Stimulated activated CD4-positive, alpha-beta T cell treated with anti-CD3 and anti-CD28 coated beads, TNF-alpha, amount 100 ng/mL, for 4 hours (primary cell): ENCODE results near the gene RNF225.
"Not testable (repeated sequence)": the region's sequence is repeated elsewhere in the genome, so short reads cannot be mapped to it uniquely, and the experiment has no call there.

Experiments used
- DNase-seq, 3 experiments: peaks; one replicate each; pipeline ENCODE4 v3.0.0-alpha.2; 2020; ENCODE audit warnings: low read depth in 3 of 3

RNF225 gene

DNA sequence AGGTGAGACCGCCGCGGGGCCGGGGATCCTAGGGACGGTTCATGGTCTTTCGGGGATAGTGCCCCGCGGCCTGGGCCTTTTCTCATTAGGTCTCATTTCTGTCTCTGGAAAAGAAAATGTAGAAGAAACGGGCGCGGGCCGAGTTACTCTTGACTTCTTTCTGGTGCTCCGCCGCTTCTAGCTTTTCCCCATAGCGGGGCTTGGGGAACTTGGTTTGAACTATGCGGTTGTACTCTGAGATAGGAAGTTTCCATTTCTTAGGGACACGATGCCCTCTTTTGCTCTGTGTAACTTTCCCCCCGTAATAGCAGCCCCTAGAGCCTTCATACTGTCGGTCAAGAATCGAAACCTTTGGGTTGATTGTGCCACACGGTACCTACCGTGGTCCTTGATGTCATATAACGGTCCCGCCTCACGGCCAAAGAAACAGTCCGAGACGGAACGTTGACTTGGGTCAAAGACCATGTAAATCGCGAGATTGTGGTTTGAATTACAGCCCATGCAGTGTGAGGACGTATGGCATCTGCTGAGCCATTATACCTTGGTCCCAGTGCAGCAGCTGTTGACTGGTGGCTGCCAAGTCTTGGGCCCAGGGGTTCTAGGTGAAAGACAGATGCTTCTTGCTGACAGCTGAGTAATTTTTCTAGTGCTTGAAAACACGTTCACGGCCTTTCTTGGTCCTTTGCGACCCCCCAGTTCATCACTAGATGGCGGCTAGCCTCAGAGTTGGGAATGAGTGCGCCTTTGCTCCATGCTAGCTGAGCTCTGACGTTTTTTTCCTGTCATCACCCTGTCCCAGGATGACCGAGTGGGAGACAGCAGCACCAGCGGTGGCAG, 7.9 kb upstream of the RNF225 start:
- DNase-seq, result no peak

- DNase-seq, result no peak
Measured at GRCh38 chr19:58388175-58388526, 7.3 kb upstream of the RNF225 start.

DNA sequence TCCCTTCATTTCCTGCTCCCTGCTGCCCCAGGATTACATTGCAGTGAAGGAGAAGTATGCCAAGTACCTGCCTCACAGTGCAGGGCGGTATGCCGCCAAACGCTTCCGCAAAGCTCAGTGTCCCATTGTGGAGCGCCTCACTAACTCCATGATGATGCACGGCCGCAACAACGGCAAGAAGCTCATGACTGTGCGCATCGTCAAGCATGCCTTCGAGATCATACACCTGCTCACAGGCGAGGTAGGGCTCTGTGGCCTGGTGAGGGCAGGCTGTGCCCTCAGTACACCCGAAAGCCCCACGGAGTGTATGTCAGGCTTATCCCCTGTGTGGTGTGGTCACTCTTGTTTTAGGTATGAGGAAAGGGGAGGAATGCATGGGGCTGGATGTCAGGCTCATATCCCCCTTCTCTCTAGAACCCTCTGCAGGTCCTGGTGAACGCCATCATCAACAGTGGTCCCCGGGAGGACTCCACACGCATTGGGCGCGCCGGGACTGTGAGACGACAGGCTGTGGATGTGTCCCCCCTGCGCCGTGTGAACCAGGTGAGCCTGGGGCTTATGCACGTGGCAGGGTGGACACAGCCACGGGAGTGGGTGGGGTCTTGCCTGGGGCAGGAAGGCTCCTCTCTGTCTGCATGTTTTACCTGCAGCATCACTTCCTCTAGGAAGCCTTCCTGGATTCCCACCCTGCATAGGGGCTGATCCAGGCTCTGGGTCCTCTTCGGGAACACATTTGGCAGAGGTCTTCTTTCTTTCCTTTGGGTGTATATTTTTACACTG, 2.3 kb upstream of the RNF225 start:
- DNase-seq, result no peak

DNA sequence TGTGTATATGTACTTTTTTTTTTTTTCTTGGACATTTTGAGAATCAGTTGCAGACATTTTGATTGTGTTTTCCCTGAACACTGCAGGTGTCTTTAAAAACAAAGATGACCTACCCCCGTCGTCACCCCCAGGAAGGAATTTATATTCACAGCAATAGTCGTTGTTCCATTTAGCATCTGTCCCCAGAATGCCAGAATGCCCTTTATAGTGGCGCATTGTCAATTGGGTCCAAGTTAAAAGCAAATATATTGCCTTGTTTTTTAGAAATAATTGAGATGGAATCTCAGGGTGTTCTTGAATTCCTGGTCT, 1.8 kb upstream of the RNF225 start:
- no peak for DNase-seq

DNA sequence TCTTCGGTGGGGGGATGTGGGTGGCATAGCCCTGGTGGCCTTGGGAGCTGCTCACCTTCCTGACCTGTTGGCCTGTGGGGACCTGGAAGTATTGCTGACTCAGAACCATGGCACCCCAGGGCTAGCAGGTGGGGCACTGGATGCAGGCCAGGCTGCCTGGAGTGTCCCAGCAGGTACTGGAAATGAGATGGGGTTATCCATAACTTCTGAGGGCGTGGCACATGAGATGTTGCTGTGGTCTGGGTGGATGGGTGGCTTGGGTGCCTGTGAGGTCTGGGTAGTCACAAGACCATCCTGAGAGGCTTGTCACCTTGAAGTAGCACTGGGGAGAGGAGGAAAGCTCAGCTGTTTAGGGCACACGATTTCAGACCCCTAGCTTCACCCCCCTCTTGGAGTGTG, 636 bp upstream of the RNF225 start:
- no peak for DNase-seq

DNA sequence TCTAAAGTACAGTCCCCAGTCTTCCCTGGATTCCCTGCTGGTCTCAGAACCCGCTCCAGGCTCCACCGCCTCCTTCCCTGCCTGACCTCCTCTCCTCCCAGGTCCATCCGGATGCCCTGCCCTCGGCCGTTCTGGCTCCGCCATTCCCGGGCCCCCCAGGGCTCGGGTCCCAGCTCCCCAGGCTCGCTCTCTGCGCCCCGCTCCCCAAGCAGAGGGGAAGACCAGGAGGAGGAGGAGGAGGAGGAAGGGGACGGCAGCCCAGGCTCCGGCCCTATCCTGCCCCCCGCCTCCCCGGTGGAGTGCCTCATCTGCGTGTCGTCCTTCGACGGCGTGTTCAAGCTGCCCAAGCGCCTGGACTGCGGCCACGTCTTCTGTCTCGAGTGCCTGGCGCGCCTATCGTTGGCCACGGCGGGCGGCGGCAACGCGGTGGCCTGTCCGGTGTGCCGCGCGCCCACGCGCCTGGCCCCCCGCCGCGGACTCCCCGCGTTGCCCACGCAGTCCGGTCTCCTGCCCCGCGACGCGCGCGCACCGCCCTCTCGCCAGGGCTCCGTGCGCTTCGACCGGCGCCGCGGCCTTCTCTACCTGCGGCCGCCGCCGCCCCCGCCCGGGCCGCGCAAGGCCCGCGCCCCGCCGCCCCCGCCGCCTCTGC, 647 bp downstream of the RNF225 start:
- DNase-seq, result no peak

GRCh38 chr19:58396691-58397532, 1.5 kb downstream of the RNF225 start:
- no peak for DNase-seq

DNA sequence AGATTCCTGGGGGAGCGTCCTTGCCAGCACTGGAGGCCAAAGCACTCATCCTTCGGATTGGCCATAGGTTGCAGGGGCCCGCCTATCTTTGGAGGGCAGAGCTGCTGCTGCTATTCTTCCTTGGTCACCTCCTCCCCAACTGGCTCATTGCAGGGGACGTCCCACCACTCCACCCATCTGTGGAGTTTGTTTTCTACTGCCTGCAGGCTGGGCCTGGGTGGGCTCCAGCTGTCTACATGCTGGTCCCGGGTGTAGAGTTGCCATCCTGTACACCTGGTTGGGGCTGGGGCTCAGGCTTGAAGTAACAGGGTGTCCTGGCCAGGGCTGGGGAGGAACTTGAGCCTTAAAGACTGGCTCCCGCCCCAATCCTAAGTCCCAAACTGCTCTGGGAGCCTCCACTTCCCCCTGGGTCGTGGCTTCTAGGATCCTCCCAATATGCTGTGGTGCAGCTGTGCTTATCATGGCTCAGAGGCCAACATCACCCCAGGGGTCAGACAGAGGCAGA, 2.1 kb downstream of the RNF225 start:
- DNase-seq, result no peak

DNA sequence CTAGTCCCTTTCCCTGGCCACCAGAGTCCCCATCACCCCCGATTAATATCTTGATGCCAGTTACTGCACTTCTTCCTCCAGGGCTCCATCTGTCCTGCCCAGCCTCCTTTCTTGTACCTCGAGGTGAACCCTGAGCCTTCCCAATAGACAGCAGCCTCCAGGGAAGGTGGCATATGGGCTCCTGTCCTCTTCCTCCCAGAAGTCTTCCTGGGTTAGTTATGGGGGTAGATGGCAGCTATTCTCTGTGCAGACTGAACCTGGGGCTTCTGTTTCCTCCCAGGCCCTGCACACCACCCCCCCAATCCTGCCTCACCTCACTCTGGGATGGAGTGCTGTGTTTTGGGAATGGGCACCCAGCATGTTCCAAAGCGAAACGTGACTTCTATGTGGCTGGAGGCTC, 2.6 kb downstream of the RNF225 start:
- no peak for DNase-seq

GRCh38 chr19:58398545-58398944, 3.1 kb downstream of the RNF225 start:
- DNase-seq, result no peak

DNA sequence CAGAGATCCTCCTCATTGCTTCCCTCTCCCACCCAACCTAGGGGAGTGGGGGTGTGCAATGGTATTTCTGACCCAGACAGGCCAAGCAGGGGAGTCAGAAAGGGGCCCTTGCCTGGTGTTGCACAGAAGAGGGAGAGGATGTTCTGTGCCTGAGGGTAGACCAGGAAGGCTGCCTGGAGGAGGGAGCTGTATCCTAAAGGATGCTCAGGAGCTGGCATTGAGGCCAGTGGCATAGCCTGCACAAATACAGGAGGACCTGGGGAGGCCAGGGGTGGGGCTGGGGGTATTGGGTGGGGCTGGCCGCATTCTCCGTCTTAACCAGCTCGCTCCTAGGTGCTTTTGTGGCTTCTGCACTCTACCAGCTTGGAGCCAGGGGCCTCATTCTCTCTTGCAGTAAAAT, 4.4 kb downstream of the RNF225 start:
- no peak for DNase-seq

DNA sequence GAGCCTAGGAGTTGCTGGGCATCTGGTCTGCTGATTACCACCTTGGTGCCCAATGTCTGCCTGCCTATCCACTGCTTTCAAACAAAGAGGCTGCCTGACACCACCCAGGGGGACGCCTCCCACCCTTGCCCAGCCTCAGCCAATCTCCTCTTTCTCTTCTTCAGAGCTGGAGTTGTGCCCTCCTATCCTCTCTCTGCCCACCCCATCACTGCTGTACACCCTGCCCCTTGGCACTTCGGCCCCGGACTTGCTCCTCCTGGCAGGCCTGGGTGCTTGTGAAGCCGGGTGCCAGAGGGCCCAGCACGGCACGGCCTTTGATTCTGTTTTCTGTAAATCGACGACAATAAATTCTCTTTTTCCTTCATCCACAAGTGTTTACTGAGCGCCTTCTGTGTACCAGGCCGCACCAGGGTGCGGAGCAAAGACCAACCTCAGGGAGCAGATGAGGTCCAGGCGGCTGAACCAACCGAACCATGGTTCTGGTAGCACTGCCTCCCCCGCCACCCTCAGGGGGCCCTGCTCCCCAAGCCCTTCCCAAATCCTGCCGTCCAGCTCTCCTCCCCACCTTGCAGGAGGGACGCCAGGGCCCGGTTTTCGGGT, 5.0 kb downstream of the RNF225 start:
- no peak for DNase-seq

- peak; percentile 98 to 99 (median 98) for DNase-seq
Measured at GRCh38 chr19:58400916-58401839, 5.7 kb downstream of the RNF225 start.

DNA sequence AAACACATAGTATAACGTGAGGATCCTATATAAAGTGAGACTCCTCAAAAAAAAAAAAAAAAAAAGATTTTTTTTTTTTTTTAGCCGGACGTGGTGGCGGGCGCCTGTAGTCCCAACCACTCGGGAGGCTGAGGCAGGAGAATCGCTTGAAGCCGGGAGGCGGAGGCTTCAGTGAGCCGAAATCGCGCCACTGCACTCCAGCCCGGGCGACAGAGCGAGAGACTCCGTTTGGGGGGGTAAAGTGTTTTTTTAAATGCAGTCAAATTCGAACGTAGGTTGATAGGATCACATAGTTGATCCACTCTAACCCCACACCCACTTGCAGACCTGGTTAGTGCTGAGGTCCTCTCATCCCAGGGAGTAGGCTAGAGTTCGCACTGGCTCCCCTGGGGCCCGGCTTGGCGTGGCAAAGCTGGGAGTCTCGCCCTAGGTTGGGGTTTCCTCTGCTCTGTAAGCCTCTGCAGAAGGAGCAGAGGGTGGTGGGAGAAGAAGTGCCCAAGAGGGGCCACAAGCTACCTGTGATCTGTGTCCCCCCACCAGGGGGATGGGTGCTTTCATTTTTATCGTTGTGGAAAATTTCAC, 6.5 kb downstream of the RNF225 start:
- DNase-seq, result no peak

DNA sequence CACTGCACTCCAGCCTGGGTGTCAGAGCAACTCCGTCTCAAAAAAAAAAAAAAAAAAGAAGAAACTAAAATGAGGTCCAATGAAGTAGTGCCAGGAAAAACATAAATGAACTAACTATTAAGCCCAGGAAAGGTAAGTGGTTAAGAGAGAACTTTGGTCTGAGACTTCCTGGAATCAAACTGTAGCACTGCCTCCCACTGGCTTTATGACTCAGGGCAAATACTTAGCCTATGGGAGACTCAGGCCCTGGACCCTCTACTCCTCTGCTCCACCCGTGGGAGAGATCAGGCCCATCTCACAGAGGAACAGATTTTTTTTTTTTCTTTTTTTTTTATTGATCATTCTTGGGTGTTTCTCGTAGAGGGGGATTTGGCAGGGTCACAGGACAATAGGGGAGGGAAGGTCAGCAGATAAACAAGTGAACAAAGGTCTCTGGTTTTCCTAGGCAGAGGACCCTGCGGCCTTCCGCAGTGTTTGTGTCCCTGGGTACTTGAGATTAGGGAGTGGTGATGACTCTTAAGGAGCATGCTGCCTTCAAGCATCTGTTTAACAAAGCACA, 8.5 kb downstream of the RNF225 start:
- DNase-seq, result not testable (repeated sequence)

DNA sequence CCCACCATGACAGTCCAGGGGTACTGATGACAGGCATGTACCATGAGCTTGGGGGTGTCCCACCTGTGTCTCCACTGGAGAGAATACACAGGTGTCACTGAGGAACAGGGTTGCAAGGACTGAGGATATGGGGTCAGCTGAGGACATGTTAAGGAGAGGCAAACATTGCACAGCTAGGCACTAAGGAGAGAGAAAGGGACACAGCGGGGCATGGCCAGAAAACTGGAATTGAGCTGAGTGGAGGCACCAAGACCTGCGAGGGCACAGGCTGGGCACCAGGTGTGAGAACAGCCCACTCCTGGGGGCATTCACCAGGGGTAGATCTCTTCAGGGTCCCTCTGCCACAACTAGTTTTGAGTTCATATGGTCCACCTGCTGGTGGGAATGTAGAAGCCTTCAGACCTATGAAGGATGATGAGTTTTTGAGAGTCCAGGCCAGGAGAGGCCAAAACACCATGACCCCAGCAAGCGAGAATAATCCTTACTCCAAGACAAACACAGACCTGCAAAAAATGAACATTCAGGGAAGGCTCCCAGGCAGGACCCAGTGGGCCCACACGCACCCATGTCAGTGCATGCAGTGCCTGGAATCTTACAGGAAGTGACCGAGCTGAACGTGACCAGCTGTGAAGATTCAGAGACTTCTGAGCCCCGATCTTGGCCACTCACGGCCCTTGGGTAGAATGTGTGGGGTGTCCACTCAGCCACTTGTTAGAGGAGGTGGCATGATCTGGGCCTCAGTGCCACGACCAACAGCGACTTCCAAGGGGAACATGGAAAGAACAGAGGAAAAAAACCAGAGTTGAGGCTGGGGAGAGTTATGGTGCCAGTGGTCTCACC, 11.6 kb downstream of the RNF225 start:
- DNase-seq, result no peak

- no peak for DNase-seq
Measured at GRCh38 chr19:58407658-58408151, 12.2 kb downstream of the RNF225 start.
